WI38 (cell line): Measurements from ENCODE around the gene SLC37A4.

Source experiments
- H3K4me3 ChIP-seq: 2 replicates; pipeline ENCODE4 v1.5.1; 2011; ENCODE audit warnings: low read depth, mild to moderate bottlenecking, control low read depth, low read length
- TF ChIP-seq, protein P1 (sequence below): IDR thresholded peaks from 2 replicates; pipeline ENCODE4 v1.5.1; 2012; ENCODE audit warnings: low read depth, mild to moderate bottlenecking, control low read depth, low read length

The SLC37A4 gene

GRCh38 chr11:118979434-118979833 is 51.2 kb downstream of the SLC37A4 start:
- TF ChIP-seq, protein P1, sequence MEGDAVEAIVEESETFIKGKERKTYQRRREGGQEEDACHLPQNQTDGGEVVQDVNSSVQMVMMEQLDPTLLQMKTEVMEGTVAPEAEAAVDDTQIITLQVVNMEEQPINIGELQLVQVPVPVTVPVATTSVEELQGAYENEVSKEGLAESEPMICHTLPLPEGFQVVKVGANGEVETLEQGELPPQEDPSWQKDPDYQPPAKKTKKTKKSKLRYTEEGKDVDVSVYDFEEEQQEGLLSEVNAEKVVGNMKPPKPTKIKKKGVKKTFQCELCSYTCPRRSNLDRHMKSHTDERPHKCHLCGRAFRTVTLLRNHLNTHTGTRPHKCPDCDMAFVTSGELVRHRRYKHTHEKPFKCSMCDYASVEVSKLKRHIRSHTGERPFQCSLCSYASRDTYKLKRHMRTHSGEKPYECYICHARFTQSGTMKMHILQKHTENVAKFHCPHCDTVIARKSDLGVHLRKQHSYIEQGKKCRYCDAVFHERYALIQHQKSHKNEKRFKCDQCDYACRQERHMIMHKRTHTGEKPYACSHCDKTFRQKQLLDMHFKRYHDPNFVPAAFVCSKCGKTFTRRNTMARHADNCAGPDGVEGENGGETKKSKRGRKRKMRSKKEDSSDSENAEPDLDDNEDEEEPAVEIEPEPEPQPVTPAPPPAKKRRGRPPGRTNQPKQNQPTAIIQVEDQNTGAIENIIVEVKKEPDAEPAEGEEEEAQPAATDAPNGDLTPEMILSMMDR: no peak
- no peak overlapping the region for H3K4me3 ChIP-seq

GRCh38 chr11:118975771-118976709 is 54.6 kb downstream of the SLC37A4 start:
- TF ChIP-seq, protein P1: no peak
- H3K4me3 ChIP-seq: no peak overlapping the region
